HUDEP-2 (cell line): ENCODE results near the gene GRAMD1A.
A peak's percentile ranks its signal among the peaks of the same experiment; 100 is the strongest.
"Not testable (repeated sequence)": the region's sequence is repeated elsewhere in the genome, so short reads cannot be mapped to it uniquely, and the experiment has no call there.

Source experiments
- DNase-seq, 76 experiments: peaks; one replicate each; lab custom pipeline; 2025; ENCODE audit not compliant: unreplicated experiment in 76 of 76; lab: John Stamatoyannopoulos, UW

The GRAMD1A gene

GRCh38 chr19:35049456-35049855 lies 49.3 kb downstream of the GRAMD1A start:
- no peak for DNase-seq

DNA sequence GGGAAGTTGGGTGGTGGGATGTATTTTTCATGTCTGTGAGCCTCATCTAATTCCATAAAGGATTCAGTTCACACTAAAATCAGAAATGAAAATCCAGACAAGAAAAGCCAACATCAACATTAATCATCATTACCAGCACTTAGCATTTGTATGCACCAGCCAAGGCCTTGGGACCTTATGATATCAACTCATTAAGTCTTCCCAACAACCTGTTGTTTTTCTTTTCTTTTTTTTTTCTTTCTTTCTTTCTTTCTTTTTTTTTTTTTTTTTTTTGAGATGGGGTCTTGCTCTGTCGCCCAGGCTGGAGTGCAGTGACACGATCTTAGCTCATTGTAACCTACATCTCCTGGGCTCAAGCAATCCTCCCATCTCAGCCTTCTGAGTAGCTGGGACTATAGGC lies 50.5 kb downstream of the GRAMD1A start:
- DNase-seq: not testable (repeated sequence)

- DNase-seq: not testable (repeated sequence)
Measured at GRCh38 chr19:35051268-35051667, 51.1 kb downstream of the GRAMD1A start.

DNA sequence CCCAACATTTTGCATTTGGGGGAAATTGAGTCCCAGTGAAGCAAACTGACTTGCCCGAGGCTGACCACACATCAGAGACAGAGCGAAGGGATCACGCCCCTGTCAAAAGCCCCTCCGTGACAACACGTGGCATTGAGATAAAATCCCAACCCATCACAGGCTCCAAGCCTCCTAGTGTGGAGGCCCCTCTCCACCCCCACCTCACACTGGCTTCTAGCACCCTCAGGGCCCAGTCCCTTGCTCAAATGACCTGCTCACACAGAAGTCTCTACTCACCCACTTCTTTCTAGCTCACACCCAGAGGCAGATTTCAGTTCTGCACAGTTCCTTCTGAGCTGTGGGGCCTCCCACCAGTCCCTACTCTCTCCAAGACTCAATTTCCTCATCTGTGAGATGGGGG lies 51.7 kb downstream of the GRAMD1A start:
- DNase-seq: no peak

- DNase-seq: no peak
Measured at GRCh38 chr19:35052599-35053190, 52.6 kb downstream of the GRAMD1A start.

GRCh38 chr19:35053667-35054293 lies 53.7 kb downstream of the GRAMD1A start:
- DNase-seq: no peak

DNA sequence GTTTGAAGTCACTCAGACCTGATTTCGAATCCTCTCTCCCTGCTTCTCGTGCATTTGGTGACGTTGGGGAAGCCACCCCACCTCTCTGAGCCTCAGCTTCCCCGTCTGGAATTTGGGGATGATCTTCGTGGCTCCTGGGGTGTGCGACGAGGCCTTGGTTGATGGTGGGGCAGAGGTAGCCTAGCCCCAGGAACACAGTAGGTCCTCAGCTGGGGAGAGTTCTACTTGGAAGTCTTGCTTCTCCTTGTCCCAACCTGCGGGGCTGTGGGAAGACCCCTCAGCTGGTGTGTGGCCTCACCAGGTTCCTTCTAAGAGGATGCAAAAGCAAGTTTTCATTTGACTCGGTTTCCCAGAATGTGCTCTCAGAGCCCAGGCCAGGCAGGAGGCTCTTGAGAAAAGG lies 54.5 kb downstream of the GRAMD1A start:
- DNase-seq: no peak

DNA sequence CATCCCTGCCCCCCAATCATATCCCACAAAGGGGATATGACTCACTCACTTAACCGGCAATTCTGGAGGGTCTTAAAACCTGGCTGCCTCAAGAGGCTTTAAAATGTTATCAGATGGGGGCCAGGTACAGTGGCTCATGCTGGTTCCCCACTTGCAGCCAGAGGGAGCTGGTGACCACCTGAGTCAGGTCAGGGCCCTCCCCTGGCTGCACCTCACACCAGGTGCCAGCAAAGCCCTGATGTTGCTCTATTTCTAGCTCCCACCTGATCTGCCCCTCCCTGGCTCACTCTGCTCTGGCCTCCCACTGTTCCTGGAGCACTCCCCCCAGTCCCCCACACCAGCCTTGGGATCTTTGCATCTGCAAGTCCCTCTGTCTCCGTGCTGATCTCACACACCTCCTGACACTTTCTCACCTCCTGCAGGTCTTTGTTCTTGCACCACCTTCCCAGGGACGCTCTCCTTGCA lies 55.6 kb downstream of the GRAMD1A start:
- DNase-seq: no peak

DNA sequence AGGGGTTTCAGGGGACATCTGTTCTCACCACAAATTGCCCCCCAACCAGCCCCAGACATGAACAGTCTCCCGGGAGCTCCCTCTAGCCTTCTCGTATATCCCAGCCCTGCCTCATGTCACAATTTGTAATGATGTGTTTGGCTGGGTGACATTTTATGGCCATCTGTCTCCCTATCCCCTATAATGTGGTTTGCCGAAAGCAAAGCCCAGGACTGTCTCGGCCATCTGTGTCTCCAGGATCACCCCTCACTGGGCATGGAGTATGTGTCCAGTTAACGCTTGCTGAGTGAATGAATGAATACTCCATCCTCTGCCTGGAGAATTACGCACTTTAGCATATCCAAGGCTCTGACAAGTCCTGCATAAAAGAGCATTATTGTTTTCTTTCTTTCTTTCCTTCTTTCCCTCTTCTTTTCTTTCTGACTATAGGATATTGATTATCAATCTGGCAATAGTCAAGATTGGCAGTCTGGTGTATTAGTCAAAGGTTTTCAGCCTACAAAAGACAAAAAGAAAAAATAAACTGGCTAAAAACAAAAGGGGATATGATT lies 56.5 kb downstream of the GRAMD1A start:
- no peak for DNase-seq

DNA sequence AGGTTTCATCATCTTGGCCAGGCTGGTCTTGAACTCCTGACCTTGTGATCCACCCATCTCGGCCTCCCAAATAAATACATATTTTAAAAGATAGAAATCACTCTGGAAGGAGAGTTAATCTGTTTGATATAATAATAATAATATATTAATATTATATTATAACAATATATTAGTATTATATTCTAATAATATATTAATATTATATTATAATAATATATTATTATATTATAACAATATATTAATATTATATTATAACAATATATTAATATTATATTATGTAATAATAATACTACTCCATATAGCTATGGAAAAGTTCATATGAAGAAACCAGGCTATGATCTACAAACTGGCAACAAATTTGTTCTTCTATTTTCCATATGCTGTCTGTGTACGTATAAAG lies 58.2 kb downstream of the GRAMD1A start:
- DNase-seq: no peak

- DNase-seq: no peak
Measured at GRCh38 chr19:35059006-35059798, 59.1 kb downstream of the GRAMD1A start.

DNA sequence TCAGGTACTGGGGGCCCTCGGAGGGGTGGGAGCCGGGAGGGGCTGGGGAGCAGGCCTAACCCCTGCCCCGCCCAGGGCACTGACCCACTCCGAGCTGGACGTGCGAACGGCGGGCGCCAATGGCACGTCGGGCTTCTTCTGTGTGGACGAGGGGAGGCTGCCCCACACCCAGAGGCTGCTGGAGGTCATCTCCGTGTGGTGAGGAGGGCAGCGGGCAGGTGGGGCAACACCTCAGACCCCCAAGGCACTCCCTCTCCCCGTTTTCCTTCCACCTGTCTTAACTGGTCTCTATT lies 59.6 kb downstream of the GRAMD1A start:
- no peak for DNase-seq

GRCh38 chr19:35060160-35060855 lies 60.2 kb downstream of the GRAMD1A start:
- no peak for DNase-seq

- DNase-seq: no peak
Measured at GRCh38 chr19:35061583-35062373, 61.7 kb downstream of the GRAMD1A start.

GRCh38 chr19:35062942-35063341 lies 62.8 kb downstream of the GRAMD1A start:
- no peak for DNase-seq

GRCh38 chr19:35063940-35064818 lies 64.1 kb downstream of the GRAMD1A start:
- DNase-seq: peak in 5 of 76 experiments; percentile 13 to 28 (median 16)

DNA sequence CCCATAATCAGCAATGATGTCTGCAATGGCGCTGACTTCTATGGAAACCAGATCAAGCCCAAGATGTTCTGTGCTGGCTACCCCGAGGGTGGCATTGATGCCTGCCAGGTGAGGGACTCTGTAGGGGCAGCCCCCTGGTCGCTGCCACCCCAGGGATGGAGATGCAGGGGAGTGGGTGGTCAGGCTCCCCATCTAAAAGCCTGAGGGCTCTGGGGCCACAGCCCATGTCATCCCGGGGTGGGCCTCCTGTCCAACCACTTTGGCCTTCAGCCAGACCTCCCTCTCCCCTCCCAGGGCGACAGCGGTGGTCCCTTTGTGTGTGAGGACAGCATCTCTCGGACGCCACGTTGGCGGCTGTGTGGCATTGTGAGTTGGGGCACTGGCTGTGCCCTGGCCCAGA lies 65.5 kb downstream of the GRAMD1A start:
- DNase-seq: no peak

GRCh38 chr19:35066121-35066520 lies 66.0 kb downstream of the GRAMD1A start:
- no peak for DNase-seq
